K562 (cell line): ENCODE data around the gene PABPC1L. TPM values are rescaled to one million over a fixed set of nuclear protein-coding genes. Genes with fewer than 3 reads are reported as not detected.
A peak's percentile ranks its signal among the peaks of the same experiment; 100 is the strongest.

Source experiments
- ATAC-seq: fragments of 200-7000 bp; cut with Tn5 transposase; 3 replicates; pipeline ENCODE4 v1.9.1; 2020; ENCODE audit warnings: moderate library complexity
- BruUV-seq: library from RNA; stranded (reverse); fragments of 400-500 nt; replicated peaks from 2 replicates; lab custom pipeline; 2021; lab: Mats Ljungman, UMichigan
- CTCF ChIA-PET: fragments of 300-600 bp; formaldehyde crosslinking; extraction: SDS; loops from one replicate; lab custom pipeline; 2021; ENCODE audit warnings: low intra/inter-chr PET ratio; lab: Yijun Ruan, JAX
- POLR2A ChIA-PET: fragments of 300-600, 350-650 bp; sonication (Branson Sonifier 250); formaldehyde crosslinking; extraction: SDS; loops from one replicate; lab custom pipeline; 2021; ENCODE audit warnings: antibody characterized with exemption, inconsistent platforms; lab: Yijun Ruan, JAX
- DNase-seq, 4 experiments: peaks; one replicate each; pipeline versions ENCODE4 v3.0.0 to v3.0.0-alpha.2; 2011 to 2018; ENCODE audit warnings: low spot score in 3 of 4, mixed read lengths in 3 of 4; ENCODE audit errors: extremely low read depth in 1 of 4
- FAIRE-seq: peaks from 2 replicates; lab custom pipeline; 2011; peaks lifted over from hg19 to GRCh38; lab: Jason Lieb, UNC
- H2AFZ ChIP-seq: 2 replicates; pipeline ENCODE4 v1.6.0; 2011; ENCODE audit warnings: low read depth, low read length, control low read depth, inconsistent platforms
- H3K27ac ChIP-seq: fragments of 200-600 bp; 3 replicates; pipeline ENCODE4 v1.8.0; 2011; ENCODE audit warnings: low read depth, mild to moderate bottlenecking, control low read depth, inconsistent platforms, low read length, moderate library complexity, mixed read lengths; ENCODE audit errors: extremely low read depth
- H3K27me3 ChIP-seq, 2 experiments: fragments of 300-600 bp in 1 of 2; 2 replicates in 1 of 2; 3 replicates in 1 of 2; pipeline versions ENCODE4 v1.6.0 to v1.8.0; 2011; ENCODE audit warnings: inconsistent platforms in 2 of 2, low read length in 2 of 2, mild to moderate bottlenecking in 1 of 2, mixed read lengths in 1 of 2, moderate library complexity in 1 of 2; ENCODE audit not compliant: control insufficient read depth in 2 of 2, insufficient read depth in 2 of 2
- H3K36me3 ChIP-seq: fragments of 300-600 bp; 3 replicates; pipeline ENCODE4 v1.8.0; 2011; ENCODE audit warnings: mild to moderate bottlenecking, low read length, inconsistent platforms; ENCODE audit not compliant: control insufficient read depth, insufficient read depth
- H3K4me1 ChIP-seq, 2 experiments: fragments of 200-600 bp in 1 of 2; replicated peaks in 1 of 2; 2 replicates in 1 of 2; 3 replicates in 1 of 2; pipeline versions ENCODE4 v1.5.1 to v1.8.0; 2011; ENCODE audit warnings: inconsistent platforms in 2 of 2, low read length in 2 of 2, mild to moderate bottlenecking in 1 of 2, mixed read lengths in 1 of 2, moderate library complexity in 1 of 2; ENCODE audit not compliant: control insufficient read depth in 2 of 2, insufficient read depth in 2 of 2
- H3K4me2 ChIP-seq: 2 replicates; pipeline ENCODE4 v1.6.1; 2011; ENCODE audit warnings: low read length, control low read depth, inconsistent platforms, mixed read lengths; ENCODE audit not compliant: insufficient read depth
- H3K4me3 ChIP-seq: fragments of 200-600 bp; sonication (generic), shearing (Covaris generic); 2 replicates; pipeline ENCODE4 v1.5.1; 2016; ENCODE audit warnings: control low read depth, inconsistent platforms
- H3K79me2 ChIP-seq: fragments of 200-600 bp; 3 replicates; pipeline ENCODE4 v1.8.0; 2011; ENCODE audit warnings: low read length, inconsistent platforms; ENCODE audit not compliant: control insufficient read depth, insufficient read depth
- H3K9ac ChIP-seq, 2 experiments: 2 replicates each; pipeline versions ENCODE4 v1.6.0 to v1.6.1; 2011; ENCODE audit warnings: low read depth in 2 of 2, low read length in 2 of 2, control low read depth in 1 of 2, inconsistent platforms in 1 of 2, mild to moderate bottlenecking in 1 of 2, mixed read lengths in 1 of 2; ENCODE audit not compliant: insufficient read depth in 1 of 2
- H3K9me1 ChIP-seq: one replicate; pipeline ENCODE4 v1.6.0; 2011; ENCODE audit warnings: inconsistent platforms, mild to moderate bottlenecking, low read length, moderate library complexity; ENCODE audit not compliant: control insufficient read depth, insufficient read depth
- H3K9me3 ChIP-seq: replicated peaks from 2 replicates; pipeline ENCODE4 v1.5.1; 2011; ENCODE audit warnings: low read depth, low read length, inconsistent platforms; ENCODE audit not compliant: control insufficient read depth, insufficient read depth
- H4K20me1 ChIP-seq: replicated peaks from 2 replicates; pipeline ENCODE4 v1.6.1; 2011; ENCODE audit warnings: low read length, inconsistent platforms, mixed read lengths; ENCODE audit not compliant: control insufficient read depth, insufficient read depth
- ARID3A ChIP-seq: IDR thresholded peaks from 2 replicates; pipeline ENCODE4 v1.6.1; 2012; ENCODE audit warnings: low read depth, low read length, improper control_type of control experiment, borderline replicate concordance
- ELF1 ChIP-seq: fragments of 200-800 bp; sonication (Bioruptor generic); IDR thresholded peaks from 2 replicates; pipeline ENCODE4 v1.6.1; 2016; ENCODE audit warnings: missing genetic modification characterization, missing compliant biosample characterization
- ELK1 ChIP-seq: sonication (generic); formaldehyde crosslinking; IDR thresholded peaks from 2 replicates; pipeline ENCODE4 v1.8.1; 2022; ENCODE audit warnings: missing genetic modification reagents
- FOXK1 ChIP-seq: sonication (generic); formaldehyde crosslinking; IDR thresholded peaks from 2 replicates; pipeline ENCODE4 v1.8.0; 2022; ENCODE audit warnings: missing genetic modification reagents, mild to moderate bottlenecking, borderline replicate concordance
- MEF2D ChIP-seq: conservative IDR thresholded peaks from 2 replicates; pipeline ENCODE4 v1.6.1; 2016; ENCODE audit warnings: low read depth, missing genetic modification characterization, missing compliant biosample characterization
- POLR2AphosphoS2 ChIP-seq: IDR thresholded peaks from 2 replicates; pipeline ENCODE4 v1.6.1; 2012; ENCODE audit warnings: low read length, improper control_type of control experiment
- SRSF7 ChIP-seq: fragments of 200-400 bp; formaldehyde crosslinking; optimal IDR thresholded peaks from 2 replicates; pipeline ENCODE3; 2017; ENCODE audit warnings: mild to moderate bottlenecking, low read depth, low read length
- TAF15 ChIP-seq: fragments of 200-400 bp; formaldehyde crosslinking; IDR thresholded peaks from 2 replicates; pipeline ENCODE4 v1.6.1; 2017; ENCODE audit warnings: mild to moderate bottlenecking, low read depth, low read length, moderate library complexity
- TARDBP ChIP-seq: fragments of 450-650 bp; IDR thresholded peaks from 2 replicates; pipeline ENCODE4 v1.6.1; 2016
- TEAD1 ChIP-seq, 2 experiments: fragments of 450-650 bp in 1 of 2; sonication (generic) in 1 of 2; formaldehyde crosslinking; IDR thresholded peaks; 2 replicates each; pipeline versions ENCODE4 v1.4.0 to v1.8.0; 2020 to 2022; ENCODE audit warnings: mild to moderate bottlenecking in 2 of 2, missing genetic modification reagents in 1 of 2
- TSHZ1 ChIP-seq: fragments of 250-450 bp; sonication (Bioruptor Pico); IDR thresholded peaks from 2 replicates; pipeline ENCODE4 v1.4.0; 2020; ENCODE audit warnings: mild to moderate bottlenecking, moderate library complexity
- ZNF444 ChIP-seq: fragments of 250-450 bp; sonication (Bioruptor Pico); IDR thresholded peaks from 2 replicates; pipeline ENCODE4 v1.4.0; 2020; ENCODE audit warnings: mild to moderate bottlenecking, moderate library complexity
- WGBS: fragments of 100-300 bp; shearing (Covaris generic); methylation state at CpG from one replicate; pipeline ENCODE4 v1.1.6; 2016; ENCODE audit warnings: low coverage, mixed read lengths; ENCODE audit not compliant: insufficient coverage; ENCODE audit errors: missing lambda C conversion rate; 5-methylcytosine and 5-hydroxymethylcytosine counted together
- in situ Hi-C: fragments of 300-500 bp; cut with MboI; formaldehyde crosslinking; loops from 4 replicates; pipeline ENCODE4 v1.15.0; 2018; ENCODE audit warnings: inconsistent platforms, mixed read lengths
- intact Hi-C: fragments of 100-400 bp; cut with micrococcal nuclease; formaldehyde crosslinking; loops from 2 replicates; pipeline ENCODE4 v1.14.2; 2022
- polyA plus RNA-seq, 8 experiments: library from polyadenylated mRNA; depleted of rRNA in 4 of 8; stranded (reverse) in 5 of 8; unstranded in 3 of 8; fragments of >200 nt; fragmentation: Nextera tagmentation in 2 of 8; fragmentation: Illumina TruSeq in 1 of 8; extraction: Ambion mirVana in 2 of 8; extraction: Trizol in 1 of 8; gene quantifications; 2 replicates each; pipeline versions ENCODE4 v1.2.1 to v1.2.3, GENCODE V29; 2011 to 2014; ENCODE audit warnings: inconsistent platforms in 1 of 8, missing spikeins in 1 of 8
- total RNA-seq, 7 experiments: library from RNA; depleted of rRNA in 6 of 7; stranded (reverse); fragments of >200 nt in 6 of 7; fragmentation: Illumina TruSeq in 2 of 7; extraction: Trizol in 2 of 7; gene quantifications; 2 replicates each; pipeline versions ENCODE4 v1.2.1 to v1.2.3, GENCODE V29; 2011 to 2021; ENCODE audit warnings: low replicate concordance in 1 of 7

Gene PABPC1L
- total and polyA plus RNA-seq, 9 of the 15 experiments (the other 6 are each of a cell fraction or from before 2014, with no cell fraction given), result 6.0 to 90.3 (median 15.8) TPM

GRCh38 chr20:44946271-44946852 is 36.5 kb downstream of the PABPC1L start (continued):
- TF ChIP-seq ELK1 (CRISPR knock-in tag) (no peak), SRSF7 (no peak), FOXK1 (no peak), ARID3A (no peak)

- Histone ChIP-seq H3K27ac (no peak overlapping the region), H3K4me2 (no peak overlapping the region), H3K9ac (no peak overlapping the region), H3K4me1 (no peaks in the 10 kb centered on the region), H3K9me3 (no peaks in the 10 kb centered on the region), H3K36me3 (peaks cover 99% of the 10 kb centered on the region), H2AFZ (no peak overlapping the region), H3K27me3 (no peaks in the 10 kb centered on the region), H3K79me2 (no peaks in the 10 kb centered on the region), H4K20me1 (0 out of 2 replicates have a peak, but pooled peaks cover 2% of the 10 kb centered on the region), H3K9me1 (no peaks in the 10 kb centered on the region), H3K4me3 (no peak overlapping the region)
- no peak for ATAC-seq
- POLR2A ChIA-PET, result interaction anchor here (0.6 to 4.5 kb wide), 4 partner anchors 10 to 15 kb away, joined by 3 to 21 read pairs (median 7); partner anchors contain the start of gene TOMM34
- FAIRE-seq, result no peak
- BruUV-seq, result no TSS peak
- no peak for DNase-seq
- CTCF ChIA-PET, result no interaction called here
- TF ChIP-seq TARDBP (no peak), POLR2AphosphoS2 (0 out of 2 replicates have a peak, but pooled peaks have one; percentile 54), TAF15 (no peak), ELF1 (tag) (no peak), MEF2D (tag) (no peak), ZNF444 (CRISPR knock-in tag) (no peak), TSHZ1 (no peak), TEAD1 (CRISPR knock-in tag; IDR thresholded peaks at IDR 0.05) (no peak)
- intact Hi-C loops, result no loop called here
- 93% methylated on average over 5 of the region's 5 CpGs for WGBS
- in situ Hi-C loops, result no loop called here
Measured at GRCh38 chr20:44948107-44948506, 38.2 kb downstream of the PABPC1L start.
